MM.1S (cell line): ENCODE results near the gene PFN3.

ENCODE experiments used
- EZH2 ChIP-seq: fragments of 300-600 bp; sonication (generic); optimal IDR thresholded peaks from 2 replicates; pipeline ENCODE3; 2017; ENCODE audit warnings: low read depth, mild to moderate bottlenecking, antibody characterized with exemption, low read length, mixed read lengths
- EZH2phosphoT487 ChIP-seq: fragments of 300-600 bp; sonication (generic); IDR thresholded peaks from 2 replicates; pipeline ENCODE4 v1.6.1; 2018; ENCODE audit warnings: antibody characterized with exemption, low read length
- TF ChIP-seq, protein P1 (sequence below): fragments of 300-600 bp; sonication (generic); IDR thresholded peaks from 2 replicates; pipeline ENCODE4 v1.5.1; 2016; ENCODE audit warnings: antibody characterized with exemption, low read length, mixed read lengths

DNA sequence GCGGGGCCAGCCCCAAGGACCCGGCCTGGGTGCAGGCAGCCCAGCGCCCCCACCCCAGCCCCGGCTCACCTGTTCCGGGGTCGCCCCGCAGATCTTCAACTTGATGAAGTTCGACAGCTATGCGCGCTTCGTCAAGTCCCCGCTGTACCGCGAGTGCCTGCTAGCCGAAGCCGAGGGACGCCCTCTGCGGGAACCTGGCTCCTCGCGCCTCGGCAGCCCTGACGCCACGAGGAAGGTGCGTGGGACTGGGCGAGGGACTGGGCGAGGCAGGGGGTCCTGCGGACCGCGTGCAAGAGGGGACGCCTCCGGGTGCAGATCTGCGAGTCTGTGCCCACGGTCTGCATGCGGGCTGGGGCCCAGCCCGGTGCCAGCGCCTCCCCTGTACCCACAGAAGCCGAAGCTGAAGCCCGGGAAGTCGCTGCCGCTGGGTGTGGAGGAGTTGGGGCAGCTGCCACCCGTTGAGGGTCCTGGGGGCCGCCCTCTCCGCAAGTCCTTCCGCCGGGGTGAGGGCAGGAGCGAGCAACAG, 33.1 kb downstream of the PFN3 start:
- TF ChIP-seq, protein P1, sequence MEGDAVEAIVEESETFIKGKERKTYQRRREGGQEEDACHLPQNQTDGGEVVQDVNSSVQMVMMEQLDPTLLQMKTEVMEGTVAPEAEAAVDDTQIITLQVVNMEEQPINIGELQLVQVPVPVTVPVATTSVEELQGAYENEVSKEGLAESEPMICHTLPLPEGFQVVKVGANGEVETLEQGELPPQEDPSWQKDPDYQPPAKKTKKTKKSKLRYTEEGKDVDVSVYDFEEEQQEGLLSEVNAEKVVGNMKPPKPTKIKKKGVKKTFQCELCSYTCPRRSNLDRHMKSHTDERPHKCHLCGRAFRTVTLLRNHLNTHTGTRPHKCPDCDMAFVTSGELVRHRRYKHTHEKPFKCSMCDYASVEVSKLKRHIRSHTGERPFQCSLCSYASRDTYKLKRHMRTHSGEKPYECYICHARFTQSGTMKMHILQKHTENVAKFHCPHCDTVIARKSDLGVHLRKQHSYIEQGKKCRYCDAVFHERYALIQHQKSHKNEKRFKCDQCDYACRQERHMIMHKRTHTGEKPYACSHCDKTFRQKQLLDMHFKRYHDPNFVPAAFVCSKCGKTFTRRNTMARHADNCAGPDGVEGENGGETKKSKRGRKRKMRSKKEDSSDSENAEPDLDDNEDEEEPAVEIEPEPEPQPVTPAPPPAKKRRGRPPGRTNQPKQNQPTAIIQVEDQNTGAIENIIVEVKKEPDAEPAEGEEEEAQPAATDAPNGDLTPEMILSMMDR, result no peak
- TF ChIP-seq EZH2, result no peak
- TF ChIP-seq EZH2phosphoT487, result no peak
